IMR-90 (cell line): Measurements from ENCODE around the gene CACNA1G. TPM values are rescaled to one million over a fixed set of nuclear protein-coding genes. Genes with fewer than 3 reads are reported as not detected.

ENCODE experiments used
- ATAC-seq: fragments of 200-7000 bp; cut with Tn5 transposase; 2 replicates; pipeline ENCODE4 v1.9.1; 2020; ENCODE audit warnings: low read depth, mild to moderate bottlenecking, moderate library complexity
- BruUV-seq: library from RNA; stranded (reverse); fragments of 400-500 nt; replicated peaks from 2 replicates; lab custom pipeline; 2021; lab: Mats Ljungman, UMichigan
- CTCF ChIA-PET: fragments of 300-600 bp; formaldehyde crosslinking; extraction: SDS; loops from one replicate; lab custom pipeline; 2021; ENCODE audit warnings: antibody characterized with exemption; lab: Yijun Ruan, JAX
- POLR2A ChIA-PET: fragments of 300-600 bp; sonication (Branson Sonifier 250); formaldehyde crosslinking; loops from one replicate; lab custom pipeline; 2022; ENCODE audit warnings: antibody characterized with exemption; ENCODE audit not compliant: unreplicated experiment; lab: Charles Lee
- DNase-seq: peaks from one replicate; pipeline ENCODE4 v3.0.0; 2013
- H2AFZ ChIP-seq: replicated peaks from 2 replicates; pipeline ENCODE3; 2013; ENCODE audit warnings: low read length, mild to moderate bottlenecking; ENCODE audit not compliant: poor library complexity
- H2AK5ac ChIP-seq: 2 replicates; pipeline ENCODE4 v1.6.1; 2013; ENCODE audit warnings: low read depth, low read length, inconsistent platforms
- H2AK9ac ChIP-seq: replicated peaks from 2 replicates; pipeline ENCODE3; 2013; ENCODE audit warnings: mild to moderate bottlenecking, low read depth, low read length, moderate library complexity; ENCODE audit not compliant: poor library complexity
- H2BK120ac ChIP-seq: 2 replicates; pipeline ENCODE4 v1.6.1; 2013; ENCODE audit warnings: low read depth, low read length, inconsistent platforms
- H2BK15ac ChIP-seq: 3 replicates; pipeline ENCODE4 v1.6.1; 2013; ENCODE audit warnings: low read depth, low read length, inconsistent platforms
- H2BK20ac ChIP-seq: 2 replicates; pipeline ENCODE4 v1.6.1; 2013; ENCODE audit warnings: low read depth, mild to moderate bottlenecking, inconsistent platforms, low read length, moderate library complexity
- H2BK5ac ChIP-seq: 2 replicates; pipeline ENCODE4 v1.6.1; 2013; ENCODE audit warnings: mild to moderate bottlenecking, low read depth, low read length, inconsistent platforms; ENCODE audit not compliant: poor library complexity, severe bottlenecking
- H3K14ac ChIP-seq: replicated peaks from 2 replicates; pipeline ENCODE4 v1.6.1; 2013; ENCODE audit warnings: low read depth, low read length, inconsistent platforms
- H3K18ac ChIP-seq: 2 replicates; pipeline ENCODE4 v1.6.1; 2013; ENCODE audit warnings: low read depth, low read length, control low read depth
- H3K23ac ChIP-seq: 2 replicates; pipeline ENCODE4 v1.6.1; 2013; ENCODE audit warnings: low read depth, low read length, inconsistent platforms
- H3K27ac ChIP-seq: 2 replicates; pipeline ENCODE4 v1.5.1; 2013; ENCODE audit warnings: mild to moderate bottlenecking, control low read depth, low read length; ENCODE audit not compliant: insufficient read depth
- H3K27me3 ChIP-seq: 2 replicates; pipeline ENCODE4 v1.6.1; 2013; ENCODE audit warnings: low read length; ENCODE audit not compliant: control insufficient read depth, insufficient read depth
- H3K36me3 ChIP-seq: 2 replicates; pipeline ENCODE4 v1.6.1; 2013; ENCODE audit warnings: low read length, mixed read lengths; ENCODE audit not compliant: control insufficient read depth, insufficient read depth
- H3K4ac ChIP-seq: 2 replicates; pipeline ENCODE4 v1.6.1; 2013; ENCODE audit warnings: low read depth, low read length, inconsistent platforms
- H3K4me1 ChIP-seq: 2 replicates; pipeline ENCODE4 v1.6.1; 2013; ENCODE audit warnings: low read length, mixed read lengths; ENCODE audit not compliant: control insufficient read depth, insufficient read depth
- H3K4me2 ChIP-seq: 2 replicates; pipeline ENCODE4 v1.6.1; 2013; ENCODE audit warnings: low read depth, mild to moderate bottlenecking, control low read depth, low read length, moderate library complexity
- H3K4me3 ChIP-seq: 2 replicates; pipeline ENCODE4 v1.5.1; 2013; ENCODE audit warnings: low read depth, mild to moderate bottlenecking, control low read depth, low read length, moderate library complexity; ENCODE audit not compliant: insufficient read depth
- H3K56ac ChIP-seq: 2 replicates; pipeline ENCODE4 v1.6.1; 2013; ENCODE audit warnings: low read length, inconsistent platforms; ENCODE audit not compliant: insufficient read depth; ENCODE audit errors: extremely low read depth
- H3K79me1 ChIP-seq, 2 experiments: 2 replicates each; pipeline ENCODE4 v1.6.1; 2013; ENCODE audit warnings: low read length in 2 of 2, inconsistent platforms in 1 of 2, low read depth in 1 of 2
- H3K9ac ChIP-seq: 2 replicates; pipeline ENCODE4 v1.6.1; 2013; ENCODE audit warnings: low read depth, low read length, control low read depth
- H3K9me1 ChIP-seq: 2 replicates; pipeline ENCODE4 v1.6.1; 2013; ENCODE audit warnings: low read length, inconsistent platforms; ENCODE audit not compliant: insufficient read depth
- H3K9me3 ChIP-seq: 2 replicates; pipeline ENCODE4 v1.6.1; 2013; ENCODE audit warnings: low read length; ENCODE audit not compliant: control insufficient read depth, insufficient read depth
- H4K20me1 ChIP-seq: 2 replicates; pipeline ENCODE4 v1.6.1; 2013; ENCODE audit warnings: low read length, inconsistent platforms; ENCODE audit not compliant: insufficient read depth
- H4K5ac ChIP-seq: 2 replicates; pipeline ENCODE4 v1.6.1; 2013; ENCODE audit warnings: mild to moderate bottlenecking, low read depth, low read length, control low read depth
- H4K8ac ChIP-seq, 2 experiments: 2 replicates each; pipeline ENCODE4 v1.6.1; 2013; ENCODE audit warnings: low read depth in 2 of 2, low read length in 2 of 2, control low read depth in 1 of 2, inconsistent platforms in 1 of 2
- H4K91ac ChIP-seq: 2 replicates; pipeline ENCODE4 v1.6.1; 2013; ENCODE audit warnings: low read depth, low read length, inconsistent platforms; ENCODE audit not compliant: insufficient read depth
- CEBPB ChIP-seq: IDR thresholded peaks from 2 replicates; pipeline ENCODE4 v1.6.1; 2012; ENCODE audit warnings: low read depth, low read length, improper control_type of control experiment
- FOS ChIP-seq: fragments of 150-350 bp; IDR thresholded peaks from 2 replicates; pipeline ENCODE4 v1.6.1; 2016; ENCODE audit warnings: low read depth, low read length
- MAZ ChIP-seq: IDR thresholded peaks from 2 replicates; pipeline ENCODE4 v1.6.1; 2012; ENCODE audit warnings: low read depth, mild to moderate bottlenecking, low read length, improper control_type of control experiment, moderate library complexity, borderline replicate concordance
- NFE2L2 ChIP-seq: fragments of 150-350 bp; IDR thresholded peaks from 2 replicates; pipeline ENCODE4 v1.6.1; 2016; ENCODE audit warnings: low read depth, mild to moderate bottlenecking, low read length
- RCOR1 ChIP-seq: IDR thresholded peaks from 2 replicates; pipeline ENCODE4 v1.6.1; 2012; ENCODE audit warnings: mild to moderate bottlenecking, low read length, improper control_type of control experiment; ENCODE audit not compliant: insufficient replicate concordance
- RFX5 ChIP-seq: IDR thresholded peaks from 2 replicates; pipeline ENCODE4 v1.8.0; 2012; ENCODE audit warnings: low read depth, mild to moderate bottlenecking, low read length, moderate library complexity
- SMC3 ChIP-seq: fragments of 150-350 bp; IDR thresholded peaks from 2 replicates; pipeline ENCODE4 v1.6.1; 2016; ENCODE audit warnings: low read depth, mild to moderate bottlenecking, antibody characterized with exemption, low read length, moderate library complexity
- WGBS, 2 experiments: methylation state at CpG; one replicate each; pipeline versions ENCODE4 v1.1.5 to v1.1.7; 2013; ENCODE audit warnings: missing lambda C conversion rate in 2 of 2; ENCODE audit not compliant: insufficient read length in 1 of 2; ENCODE audit errors: extremely low coverage in 2 of 2; 5-methylcytosine and 5-hydroxymethylcytosine counted together
- dilution Hi-C: fragments of 300-500 bp; cut with HindIII; formaldehyde crosslinking; loops from one replicate; pipeline ENCODE4 v1.14.3; 2018; ENCODE audit warnings: low sequenced_read_pairs; ENCODE audit not compliant: unreplicated experiment
- in situ Hi-C: fragments of 300-500 bp; cut with MboI; formaldehyde crosslinking; loops from 3 replicates; pipeline ENCODE4 v1.14.3; 2019; ENCODE audit warnings: low sequenced_read_pairs, inconsistent platforms, mixed read lengths
- intact Hi-C: fragments of 100-400 bp; cut with micrococcal nuclease; formaldehyde crosslinking; loops from 2 replicates; pipeline ENCODE4 v1.10.0; 2022
- polyA plus RNA-seq, 3 experiments: library from polyadenylated mRNA; depleted of rRNA; stranded (reverse); fragments of >200 nt; gene quantifications; 2 replicates each; pipeline ENCODE4 v1.2.3, GENCODE V29; 2012; ENCODE audit warnings: low replicate concordance in 1 of 3
- total RNA-seq: library from RNA; depleted of rRNA; stranded (reverse); fragments of >200 nt; gene quantifications from 2 replicates; pipeline ENCODE4 v1.2.3, GENCODE V29; 2012
- TF ChIP-seq, protein P1 (sequence below): fragments of 150-350 bp; IDR thresholded peaks from 2 replicates; pipeline ENCODE4 v1.6.1; 2016; ENCODE audit warnings: low read depth, mild to moderate bottlenecking, low read length, moderate library complexity, borderline replicate concordance

CACNA1G gene
- total and polyA plus RNA-seq, 2 of the 4 experiments (the other 2 are of a cell fraction) = under 0.01 to 0.03 TPM

DNA sequence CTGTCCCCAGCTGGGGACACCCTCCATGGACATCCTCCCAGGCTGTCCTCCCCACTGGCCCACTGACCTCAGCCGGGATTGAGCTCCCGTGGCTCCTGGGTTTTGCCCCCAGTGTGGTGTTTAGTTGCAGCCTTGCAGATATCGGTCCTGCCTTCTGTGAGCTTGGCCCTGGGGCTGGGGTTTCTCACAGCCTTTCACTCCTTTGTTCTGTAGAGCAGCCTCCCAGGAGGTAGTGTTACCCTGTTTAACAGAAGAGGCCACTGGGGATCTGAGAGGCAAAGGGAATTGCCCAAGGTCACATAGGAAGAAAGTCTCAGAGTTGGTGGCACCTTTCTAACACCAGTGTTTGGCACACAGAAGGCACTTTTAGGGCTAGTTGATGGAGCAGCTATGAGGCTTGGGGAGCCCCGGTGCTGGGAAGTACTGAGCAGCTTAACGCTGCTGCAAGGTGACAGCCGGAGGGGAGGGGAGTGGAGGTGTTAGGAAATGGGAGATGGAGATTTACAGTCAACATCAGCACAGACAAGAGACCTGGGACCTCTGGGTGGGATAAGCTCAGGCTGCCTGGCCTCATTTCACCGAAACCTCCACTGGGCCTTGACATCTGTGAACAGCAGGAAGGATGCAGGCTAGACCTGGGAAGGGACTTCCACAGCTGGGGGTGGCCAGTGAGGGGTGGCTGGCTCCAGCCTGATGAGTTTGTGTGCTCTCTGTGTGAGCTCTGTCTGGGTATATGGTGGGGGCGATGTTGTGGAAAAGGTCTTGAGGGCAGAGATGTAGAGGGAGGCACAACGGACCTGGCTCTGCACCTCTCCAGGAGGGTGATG lies 26.1 kb downstream of the CACNA1G start:
- dilution Hi-C loops = no loop called here
- Histone ChIP-seq H3K27me3 (peaks cover 51% of the 10 kb centered on the region), H4K20me1 (no peaks in the 10 kb centered on the region), H4K8ac (no peak overlapping the region), H2BK120ac (no peak overlapping the region), H3K14ac (no peak overlapping the region), H3K9me1 (0 out of 2 replicates have a peak, but pooled peaks cover 5% of the 10 kb centered on the region), H3K27ac (no peak overlapping the region), H2BK15ac (no peak overlapping the region), H3K23ac (no peak overlapping the region), H2AK5ac (no peak overlapping the region), H3K9me3 (no peaks in the 10 kb centered on the region), H3K18ac (no peak overlapping the region), H3K9ac (no peak overlapping the region), H3K4me1 (peaks cover 2% of the 10 kb centered on the region; the same call in 1 of the 2 replicates), H3K4me3 (no peak overlapping the region), H2AFZ (no peak overlapping the region), H2BK5ac (no peak overlapping the region), H3K79me1 (no peaks in the 10 kb centered on the region), H3K4ac (no peak overlapping the region), H4K91ac (no peak overlapping the region), H3K56ac (no peak overlapping the region), H2BK20ac (no peak overlapping the region), H3K4me2 (no peak overlapping the region), H3K36me3 (no peaks in the 10 kb centered on the region), H2AK9ac (no peak overlapping the region), H4K5ac (no peak overlapping the region)
- ATAC-seq (no peak), DNase-seq (no peak)
- ChIA-PET POLR2A (no interaction called here), CTCF (no interaction called here)
- no CpG with 5 or more reads among the region's 9 CpGs for WGBS, 2 experiments
- intact Hi-C loops = no loop called here
- in situ Hi-C loops = no loop called here
- TF ChIP-seq NFE2L2 = no peak
- TF ChIP-seq, protein P1, sequence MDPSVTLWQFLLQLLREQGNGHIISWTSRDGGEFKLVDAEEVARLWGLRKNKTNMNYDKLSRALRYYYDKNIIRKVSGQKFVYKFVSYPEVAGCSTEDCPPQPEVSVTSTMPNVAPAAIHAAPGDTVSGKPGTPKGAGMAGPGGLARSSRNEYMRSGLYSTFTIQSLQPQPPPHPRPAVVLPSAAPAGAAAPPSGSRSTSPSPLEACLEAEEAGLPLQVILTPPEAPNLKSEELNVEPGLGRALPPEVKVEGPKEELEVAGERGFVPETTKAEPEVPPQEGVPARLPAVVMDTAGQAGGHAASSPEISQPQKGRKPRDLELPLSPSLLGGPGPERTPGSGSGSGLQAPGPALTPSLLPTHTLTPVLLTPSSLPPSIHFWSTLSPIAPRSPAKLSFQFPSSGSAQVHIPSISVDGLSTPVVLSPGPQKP = no peak
- no peak for TF ChIP-seq FOS
- no peak for TF ChIP-seq MAZ
- TF ChIP-seq RFX5 = no peak
- TF ChIP-seq RCOR1 = no peak
- TF ChIP-seq CEBPB = no peak
- no peak for TF ChIP-seq SMC3
- BruUV-seq = no TSS peak
